ENCODE data around the gene ISLR. TPM values are rescaled to one million over a fixed set of nuclear protein-coding genes. Genes with fewer than 3 reads are reported as not detected.

The ISLR gene
- total and polyA plus RNA-seq, 2 of the 4 experiments (the other 2 are of a cell fraction): under 0.01 to 0.79 TPM

GRCh38 chr15:74155766-74156417 is 17.6 kb upstream of the ISLR start:
- no peak for DNase-seq
- Histone ChIP-seq H2AK5ac (ENCODE audit: low read depth, low read length) (no peak overlapping the region), H4K8ac (ENCODE audit: low read depth in 2 of 2, low read length in 2 of 2) (no peak overlapping the region), H2AK9ac (replicated peaks; ENCODE audit: low read depth, low read length, poor library complexity) (no peak overlapping the region), H3K4me3 (ENCODE audit: insufficient read depth, low read depth, low read length) (no peak overlapping the region), H2AFZ (replicated peaks; ENCODE audit: low read length, poor library complexity) (no peak overlapping the region), H3K4ac (ENCODE audit: low read depth, low read length) (no peak overlapping the region), H3K36me3 (ENCODE audit: control insufficient read depth, insufficient read depth, low read length) (no peaks in the 10 kb centered on the region), H3K14ac (replicated peaks; ENCODE audit: low read depth, low read length) (no peak overlapping the region), H3K27ac (ENCODE audit: insufficient read depth, low read length) (no peak overlapping the region), H3K27me3 (ENCODE audit: control insufficient read depth, insufficient read depth, low read length) (peaks cover 55% of the 10 kb centered on the region), H3K9me3 (ENCODE audit: control insufficient read depth, insufficient read depth, low read length) (no peaks in the 10 kb centered on the region), H4K20me1 (ENCODE audit: insufficient read depth, low read length) (no peaks in the 10 kb centered on the region), H4K5ac (ENCODE audit: low read depth, low read length) (no peak overlapping the region), H2BK15ac (ENCODE audit: low read depth, low read length) (no peak overlapping the region), H3K56ac (ENCODE audit: extremely low read depth, insufficient read depth, low read length) (no peak overlapping the region), H3K18ac (ENCODE audit: low read depth, low read length) (no peak overlapping the region), H3K9ac (ENCODE audit: low read depth, low read length) (no peak overlapping the region), H3K4me2 (ENCODE audit: low read depth, low read length) (no peak overlapping the region), H4K91ac (ENCODE audit: insufficient read depth, low read depth, low read length) (no peak overlapping the region), H2BK20ac (ENCODE audit: low read depth, low read length) (no peak overlapping the region), H3K79me1 (ENCODE audit: low read depth in 1 of 2, low read length in 2 of 2) (no peaks in the 10 kb centered on the region), H3K4me1 (ENCODE audit: control insufficient read depth, insufficient read depth, low read length) (peaks cover 2% of the 10 kb centered on the region; the same call in 1 of the 2 replicates), H3K9me1 (ENCODE audit: insufficient read depth, low read length) (no peaks in the 10 kb centered on the region), H2BK120ac (ENCODE audit: low read depth, low read length) (no peak overlapping the region), H3K23ac (ENCODE audit: low read depth, low read length) (no peak overlapping the region), H2BK5ac (ENCODE audit: low read depth, low read length, poor library complexity, severe bottlenecking) (no peak overlapping the region)
- BruUV-seq (replicated peaks): no TSS peak
- in situ Hi-C loops (cut with MboI; ENCODE audit: low sequenced_read_pairs) (no loop called here), intact Hi-C loops (cut with micrococcal nuclease) (no loop called here), dilution Hi-C loops (cut with HindIII; ENCODE audit: low sequenced_read_pairs, unreplicated experiment) (no loop called here)
- WGBS, 2 experiments (ENCODE audit: extremely low coverage in 2 of 2, insufficient read length in 1 of 2): 57% methylated on average over 5 of the region's 14 CpGs; no CpG with 5 or more reads in 1 of the 2 experiments
- POLR2A ChIA-PET (ENCODE audit: unreplicated experiment): no interaction called here
- CTCF ChIA-PET: no interaction called here
- TF ChIP-seq CEBPB (IDR thresholded peaks at IDR 0.05; ENCODE audit: low read depth, low read length): no peak
- TF ChIP-seq, protein P1, sequence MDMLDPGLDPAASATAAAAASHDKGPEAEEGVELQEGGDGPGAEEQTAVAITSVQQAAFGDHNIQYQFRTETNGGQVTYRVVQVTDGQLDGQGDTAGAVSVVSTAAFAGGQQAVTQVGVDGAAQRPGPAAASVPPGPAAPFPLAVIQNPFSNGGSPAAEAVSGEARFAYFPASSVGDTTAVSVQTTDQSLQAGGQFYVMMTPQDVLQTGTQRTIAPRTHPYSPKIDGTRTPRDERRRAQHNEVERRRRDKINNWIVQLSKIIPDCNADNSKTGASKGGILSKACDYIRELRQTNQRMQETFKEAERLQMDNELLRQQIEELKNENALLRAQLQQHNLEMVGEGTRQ (IDR thresholded peaks at IDR 0.05; ENCODE audit: low read depth, low read length): no peak
- TF ChIP-seq CTCF (conservative IDR thresholded peaks at IDR 0.05; ENCODE audit: low read depth, low read length): no peak
- no peak for TF ChIP-seq MAZ (IDR thresholded peaks at IDR 0.05; ENCODE audit: borderline replicate concordance, low read depth, low read length)
- TF ChIP-seq MAFK (IDR thresholded peaks at IDR 0.05; ENCODE audit: low read depth, low read length): no peak
- no peak for TF ChIP-seq RFX5 (IDR thresholded peaks at IDR 0.05; ENCODE audit: low read depth, low read length)
- TF ChIP-seq SMC3 (IDR thresholded peaks at IDR 0.05; ENCODE audit: low read depth, low read length): no peak
- no peak for TF ChIP-seq BHLHE40 (IDR thresholded peaks at IDR 0.05; ENCODE audit: low read depth, low read length)
- no peak for TF ChIP-seq POLR2A (IDR thresholded peaks at IDR 0.05; ENCODE audit: low read depth, low read length)
- ATAC-seq (ENCODE audit: low read depth): no peak
